Mononuclear cell (primary cell): Measurements from ENCODE around the gene MEP1A. TPM values are rescaled to one million over a fixed set of nuclear protein-coding genes. Genes with fewer than 3 reads are reported as not detected.
"Not testable (repeated sequence)": the region's sequence is repeated elsewhere in the genome, so short reads cannot be mapped to it uniquely, and the experiment has no call there.

Experiments
- H3K27me3 ChIP-seq: 2 replicates; pipeline ENCODE4 v1.6.0; 2011; ENCODE audit warnings: low read length, control low read depth; ENCODE audit not compliant: insufficient read depth
- H3K4me1 ChIP-seq: 2 replicates; pipeline ENCODE4 v1.5.1; 2011; ENCODE audit warnings: mild to moderate bottlenecking, low read length, control low read depth; ENCODE audit not compliant: insufficient read depth
- H3K4me3 ChIP-seq: 2 replicates; pipeline ENCODE4 v1.5.1; 2011; ENCODE audit warnings: mild to moderate bottlenecking, low read length, moderate library complexity
- H3K9me3 ChIP-seq: 2 replicates; pipeline ENCODE4 v1.5.1; 2011; ENCODE audit warnings: low read depth, mild to moderate bottlenecking, control low read depth, low read length
- total RNA-seq: library from RNA; depleted of rRNA; stranded (reverse); fragments of >200 nt; gene quantifications from one replicate; pipeline ENCODE4 v1.2.3, GENCODE V29; 2012

The MEP1A gene
- not detected for total RNA-seq

GRCh38 chr6:46793138-46793537, at the start of gene MEP1A:
Gene MEP1A (plus strand): TSS chr6:46793389. CDS start chr6:46793399, 10 bp downstream.
- H3K27me3 ChIP-seq: no peaks in the 10 kb centered on the region
- H3K4me3 ChIP-seq: no peak within 1 kb of the TSS
- H3K4me1 ChIP-seq: no peaks in the 10 kb centered on the region
- no peaks in the 10 kb centered on the region for H3K9me3 ChIP-seq

GRCh38 chr6:46743425-46744158, 49.6 kb upstream of the MEP1A start:
- peaks cover 3% of the 10 kb centered on the region for H3K4me1 ChIP-seq
- no peaks in the 10 kb centered on the region for H3K9me3 ChIP-seq
- no peaks in the 10 kb centered on the region for H3K27me3 ChIP-seq
- no peak overlapping the region for H3K4me3 ChIP-seq

GRCh38 chr6:46744159-46744725, 48.9 kb upstream of the MEP1A start:
- H3K9me3 ChIP-seq, H3K4me1 ChIP-seq, H3K4me3 ChIP-seq, H3K27me3 ChIP-seq: not testable (repeated sequence)

- H3K4me1 ChIP-seq: peaks cover 3% of the 10 kb centered on the region
- no peaks in the 10 kb centered on the region for H3K9me3 ChIP-seq
- no peak overlapping the region for H3K4me3 ChIP-seq
- no peaks in the 10 kb centered on the region for H3K27me3 ChIP-seq
Measured at GRCh38 chr6:46745973-46746372, 47.2 kb upstream of the MEP1A start.

GRCh38 chr6:46746696-46747095, 46.5 kb upstream of the MEP1A start, which contains the start of gene ANKRD66:
Gene ANKRD66 (plus strand): TSS chr6:46746933. CDS start chr6:46751949, 5,016 bp downstream.
- H3K4me1 ChIP-seq: peaks cover 3% of the 10 kb centered on the region
- H3K4me3 ChIP-seq: no peak within 1 kb of the TSS
- no peaks in the 10 kb centered on the region for H3K27me3 ChIP-seq
- H3K9me3 ChIP-seq: no peaks in the 10 kb centered on the region

GRCh38 chr6:46748940-46749503, 44.2 kb upstream of the MEP1A start:
- H3K4me1 ChIP-seq: peaks cover 3% of the 10 kb centered on the region
- H3K27me3 ChIP-seq: no peaks in the 10 kb centered on the region
- no peaks in the 10 kb centered on the region for H3K9me3 ChIP-seq
- H3K4me3 ChIP-seq: no peak overlapping the region

GRCh38 chr6:46749731-46750130, 43.5 kb upstream of the MEP1A start:
- Histone ChIP-seq H3K4me3 (no peak overlapping the region), H3K27me3 (no peaks in the 10 kb centered on the region), H3K4me1 (peaks cover 3% of the 10 kb centered on the region), H3K9me3 (no peaks in the 10 kb centered on the region)

- Histone ChIP-seq H3K4me3 (no peak overlapping the region), H3K27me3 (no peaks in the 10 kb centered on the region), H3K9me3 (no peaks in the 10 kb centered on the region), H3K4me1 (peaks cover 2% of the 10 kb centered on the region)
Measured at GRCh38 chr6:46751658-46752057, 41.5 kb upstream of the MEP1A start.

GRCh38 chr6:46755865-46756264, 37.3 kb upstream of the MEP1A start:
- no peaks in the 10 kb centered on the region for H3K9me3 ChIP-seq
- H3K4me1 ChIP-seq: no peaks in the 10 kb centered on the region

GRCh38 chr6:46756469-46757213, 36.5 kb upstream of the MEP1A start:
- H3K27me3 ChIP-seq: no peaks in the 10 kb centered on the region
- no peak overlapping the region for H3K4me3 ChIP-seq
- no peaks in the 10 kb centered on the region for H3K4me1 ChIP-seq
- H3K9me3 ChIP-seq: no peaks in the 10 kb centered on the region

More at GRCh38 chr6:46755865-46756264, 37.3 kb upstream of the MEP1A start:
- Histone ChIP-seq H3K27me3 (no peaks in the 10 kb centered on the region), H3K4me3 (no peak overlapping the region)

- Histone ChIP-seq H3K4me1 (no peaks in the 10 kb centered on the region), H3K4me3 (no peak overlapping the region), H3K27me3 (no peaks in the 10 kb centered on the region), H3K9me3 (no peaks in the 10 kb centered on the region)
Measured at GRCh38 chr6:46757214-46757596, 36.0 kb upstream of the MEP1A start.

GRCh38 chr6:46758960-46759753, 34.0 kb upstream of the MEP1A start:
- Histone ChIP-seq H3K4me3 (no peak overlapping the region), H3K9me3 (no peaks in the 10 kb centered on the region), H3K4me1 (no peaks in the 10 kb centered on the region), H3K27me3 (no peaks in the 10 kb centered on the region)

- Histone ChIP-seq H3K9me3 (no peaks in the 10 kb centered on the region), H3K4me3 (no peak overlapping the region), H3K27me3 (no peaks in the 10 kb centered on the region), H3K4me1 (no peaks in the 10 kb centered on the region)
Measured at GRCh38 chr6:46760925-46761324, 32.3 kb upstream of the MEP1A start.

- no peaks in the 10 kb centered on the region for H3K27me3 ChIP-seq
- peaks cover 7% of the 10 kb centered on the region for H3K9me3 ChIP-seq
- H3K4me3 ChIP-seq: no peak overlapping the region
- H3K4me1 ChIP-seq: no peaks in the 10 kb centered on the region
Measured at GRCh38 chr6:46763466-46763865, 29.7 kb upstream of the MEP1A start.
